ENCODE data around the gene NATD1.

Gene NATD1

DNA sequence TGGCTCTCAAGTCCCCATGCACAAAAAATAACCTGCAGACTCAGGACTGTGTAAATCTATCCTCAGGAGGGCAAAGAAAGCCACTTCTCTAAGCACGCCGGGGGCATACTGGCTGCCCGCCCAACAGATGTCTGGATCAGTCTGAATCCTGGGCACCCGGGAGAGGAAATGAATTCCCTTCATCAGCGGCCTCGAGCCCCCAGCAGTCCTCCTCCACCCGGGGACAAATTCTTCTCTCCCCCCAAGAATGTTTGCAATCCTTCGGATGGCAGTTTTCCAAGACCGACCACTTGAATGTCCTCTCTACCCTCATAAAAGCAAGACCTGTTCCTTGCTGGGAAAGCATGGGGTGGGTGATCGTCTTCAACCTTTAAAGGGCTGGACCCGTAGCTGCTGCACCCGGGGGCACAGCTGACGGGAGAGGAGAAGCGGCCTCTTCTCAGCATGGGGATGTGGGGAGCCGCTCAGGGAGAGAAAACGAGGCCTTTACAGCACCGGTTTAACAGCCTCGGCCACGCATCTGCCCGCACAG lies 21.9 kb upstream of the NATD1 start:
- no peak for DNase-seq

- DNase-seq = no peak
Observed at GRCh38 chr17:21272881-21273792, 19.9 kb upstream of the NATD1 start.

- no peak for DNase-seq
Observed at GRCh38 chr17:21272250-21272649, 19.0 kb upstream of the NATD1 start.

DNA sequence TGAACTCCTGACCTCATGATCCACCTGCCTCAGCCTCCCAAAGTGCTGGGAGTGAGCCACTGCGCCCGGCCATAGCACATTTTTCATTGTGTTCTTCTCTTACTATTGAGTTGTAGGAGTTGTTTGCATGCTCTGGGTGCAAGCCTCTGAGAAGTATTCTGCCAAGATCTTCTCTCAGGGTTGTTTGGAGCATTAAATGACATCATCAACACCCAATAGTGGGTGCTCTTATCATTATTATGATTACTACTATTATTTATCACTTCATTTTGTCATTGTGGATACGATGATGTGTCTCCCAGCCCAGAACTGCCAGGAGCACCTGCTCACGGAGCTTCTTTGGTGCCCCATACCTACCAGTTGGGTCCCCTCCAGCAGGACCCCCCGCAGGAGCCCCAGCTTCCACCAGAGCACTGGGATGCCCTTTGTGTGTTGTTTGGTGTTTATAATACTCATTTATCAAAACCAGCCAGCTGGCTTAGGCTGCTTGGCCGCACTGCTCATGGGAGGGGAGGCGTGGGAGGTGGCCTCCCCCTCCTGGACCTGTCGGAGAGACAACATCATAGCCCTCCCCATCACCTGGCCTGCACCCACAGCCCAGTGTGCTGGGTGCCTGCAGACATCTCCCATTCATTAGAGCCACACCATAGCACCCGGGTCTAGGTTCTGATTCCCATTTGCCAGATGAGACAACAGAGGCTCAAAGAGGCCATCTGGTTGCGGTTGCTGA lies 18.4 kb upstream of the NATD1 start:
- no peak for DNase-seq

- no peak for DNase-seq
Observed at GRCh38 chr17:21269394-21269793, 16.2 kb upstream of the NATD1 start.

- no peak for DNase-seq
Observed at GRCh38 chr17:21268596-21269188, 15.5 kb upstream of the NATD1 start.

DNA sequence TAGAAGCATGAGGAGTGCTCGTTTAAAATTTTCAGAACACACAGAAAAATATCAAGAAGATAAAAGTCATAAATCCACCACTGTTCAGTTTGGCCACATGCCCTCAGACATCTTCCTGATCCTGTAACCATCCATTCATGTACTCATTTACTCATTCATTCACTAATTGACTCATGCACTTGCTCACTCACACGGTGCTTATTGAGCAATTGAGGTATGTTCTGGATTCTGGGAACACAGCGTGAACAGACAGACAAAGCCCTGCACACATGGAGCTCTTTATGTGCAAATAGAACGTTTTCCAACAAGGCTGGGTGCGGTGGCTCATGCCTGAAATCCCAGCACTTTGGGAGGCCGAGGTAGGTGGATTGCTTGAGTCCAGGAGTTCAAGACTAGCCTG lies 10.2 kb upstream of the NATD1 start:
- DNase-seq = no peak

DNA sequence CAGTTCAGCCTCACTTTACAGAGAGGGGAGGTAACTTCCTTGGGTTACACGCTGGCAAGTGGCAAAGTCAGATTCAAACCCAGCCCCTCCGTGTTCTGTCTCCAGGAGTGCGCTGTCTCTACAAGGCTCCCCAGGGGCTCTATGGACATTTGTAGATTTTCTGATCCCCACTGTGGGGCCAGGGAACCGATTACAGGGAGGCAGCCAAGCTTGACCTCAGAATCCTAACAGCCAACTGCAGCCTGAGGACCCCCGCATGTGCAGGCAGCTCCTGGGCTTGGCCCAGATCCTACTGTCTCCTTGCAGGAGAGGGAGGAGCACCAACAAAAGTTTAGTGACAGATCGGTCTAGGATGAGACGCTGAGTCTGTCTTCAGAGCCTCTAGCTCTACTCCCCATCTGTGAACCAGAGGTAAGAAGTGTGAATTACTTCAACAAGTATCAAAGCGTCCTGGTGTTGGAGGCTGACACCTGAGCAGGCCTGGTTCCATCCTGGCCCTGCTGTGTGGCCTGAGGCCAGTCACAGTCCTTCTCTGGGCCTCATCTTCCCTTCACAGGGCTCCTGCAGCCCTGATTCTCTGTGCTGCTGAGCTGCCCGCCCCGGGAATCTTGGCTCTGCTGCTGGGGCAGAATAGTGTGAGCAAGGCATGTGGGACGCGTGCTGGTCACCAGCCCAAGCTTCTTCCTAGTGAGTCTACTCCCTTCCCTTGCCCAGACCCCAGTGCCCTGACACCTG lies 9.2 kb upstream of the NATD1 start:
- DNase-seq = no peak

- no peak for DNase-seq
Observed at GRCh38 chr17:21258593-21258992, 5.4 kb upstream of the NATD1 start.

GRCh38 chr17:21253646-21254441 lies 634 bp upstream of the NATD1 start:
- DNase-seq = no peak

- no peak for DNase-seq
Observed at GRCh38 chr17:21252289-21252795, 868 bp downstream of the NATD1 start.

GRCh38 chr17:21251337-21252010 lies 1.7 kb downstream of the NATD1 start:
- DNase-seq = no peak

- DNase-seq = no peak
Observed at GRCh38 chr17:21250854-21251253, 2.4 kb downstream of the NATD1 start.

GRCh38 chr17:21249920-21250703 lies 3.1 kb downstream of the NATD1 start:
- DNase-seq = no peak

DNA sequence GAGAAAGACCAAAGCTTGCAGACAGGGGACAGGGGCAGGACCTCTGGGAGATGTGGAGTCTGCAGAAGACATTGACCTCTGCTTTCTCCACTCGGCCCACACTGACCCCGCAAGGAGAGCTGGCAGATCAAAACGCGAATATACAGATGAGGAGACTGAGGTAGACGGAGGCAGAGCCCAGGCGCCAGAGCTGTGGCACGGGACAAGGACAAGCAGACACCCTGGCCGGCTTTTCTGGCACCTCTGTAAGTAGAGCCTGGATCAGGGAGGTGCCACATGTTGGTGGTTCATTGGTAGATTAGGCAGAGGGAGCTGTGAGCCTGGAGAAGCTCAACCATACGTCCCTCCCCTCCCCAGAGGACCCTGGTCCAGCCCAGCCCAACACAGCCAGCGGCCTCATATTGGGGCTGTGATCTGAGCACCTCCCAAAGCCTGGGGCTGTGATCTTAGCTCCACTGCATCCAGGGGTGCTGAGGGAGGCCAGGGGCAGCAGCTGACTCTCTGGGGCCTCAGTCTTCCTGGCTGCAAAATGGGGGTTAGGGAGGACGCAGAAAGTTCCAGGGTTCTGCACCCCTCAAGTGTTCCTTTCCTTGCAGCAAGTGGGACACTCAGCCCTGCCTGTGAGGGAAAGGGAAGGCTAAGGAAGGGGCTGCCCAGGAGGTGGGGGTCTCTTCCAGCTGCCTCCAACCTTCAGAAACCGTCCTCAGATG lies 4.0 kb downstream of the NATD1 start:
- no peak for DNase-seq

DNA sequence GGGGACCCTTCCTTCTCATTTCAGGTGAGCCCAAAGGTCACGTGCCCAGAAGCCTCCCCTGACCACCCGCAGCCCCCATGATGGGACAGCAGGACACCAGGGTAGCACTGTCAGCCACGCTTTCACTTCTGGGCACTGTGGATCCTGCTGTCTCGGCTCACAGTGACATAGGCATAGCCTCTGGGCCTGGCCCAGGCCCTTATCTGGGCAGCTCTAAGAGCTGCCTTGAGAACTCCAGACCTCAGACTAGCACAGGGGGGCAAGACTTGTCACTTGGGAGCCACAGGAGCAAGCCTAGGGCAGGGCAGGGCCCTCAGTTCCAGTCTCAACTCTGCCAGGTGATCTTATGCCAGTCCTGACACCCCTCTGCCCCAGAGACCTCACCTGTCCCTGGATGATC lies 4.7 kb downstream of the NATD1 start:
- no peak for DNase-seq

- DNase-seq = no peak
Observed at GRCh38 chr17:21247552-21248258, 5.5 kb downstream of the NATD1 start.

- DNase-seq = no peak
Observed at GRCh38 chr17:21246698-21247097, 6.5 kb downstream of the NATD1 start.

DNA sequence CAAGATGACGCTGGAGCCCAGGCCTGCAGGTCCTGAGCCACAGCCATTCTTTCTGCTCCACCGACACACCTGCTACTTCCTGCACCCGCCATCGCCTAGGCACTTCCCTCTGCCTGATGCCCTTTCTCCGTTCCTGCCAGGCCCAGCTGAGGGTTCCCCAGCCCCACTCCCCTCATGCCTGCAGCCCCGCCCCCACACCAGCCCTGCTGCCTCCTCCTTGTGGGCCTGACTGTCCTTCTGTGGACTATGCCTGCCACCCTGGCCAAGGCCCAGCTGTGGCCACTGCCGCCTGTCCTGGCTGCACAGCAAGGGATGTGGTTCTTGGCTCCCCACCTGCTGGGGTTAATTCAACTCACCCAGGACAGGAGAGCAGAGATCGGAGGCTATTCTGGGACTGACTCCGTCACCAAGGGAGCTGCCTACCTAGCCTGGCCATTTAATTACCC lies 7.5 kb downstream of the NATD1 start:
- DNase-seq = no peak
